Activated CD8-positive, alpha-beta memory T cell treated with anti-CD3 and anti-CD28 coated beads, Interleukin-2, amount 50 U/mL, for 48 hours (primary cell): ENCODE data around the gene GRIK2.

Experiments
- DNase-seq: peaks from one replicate; pipeline ENCODE4 v3.0.0-alpha.2; 2020

GRIK2 gene

DNA sequence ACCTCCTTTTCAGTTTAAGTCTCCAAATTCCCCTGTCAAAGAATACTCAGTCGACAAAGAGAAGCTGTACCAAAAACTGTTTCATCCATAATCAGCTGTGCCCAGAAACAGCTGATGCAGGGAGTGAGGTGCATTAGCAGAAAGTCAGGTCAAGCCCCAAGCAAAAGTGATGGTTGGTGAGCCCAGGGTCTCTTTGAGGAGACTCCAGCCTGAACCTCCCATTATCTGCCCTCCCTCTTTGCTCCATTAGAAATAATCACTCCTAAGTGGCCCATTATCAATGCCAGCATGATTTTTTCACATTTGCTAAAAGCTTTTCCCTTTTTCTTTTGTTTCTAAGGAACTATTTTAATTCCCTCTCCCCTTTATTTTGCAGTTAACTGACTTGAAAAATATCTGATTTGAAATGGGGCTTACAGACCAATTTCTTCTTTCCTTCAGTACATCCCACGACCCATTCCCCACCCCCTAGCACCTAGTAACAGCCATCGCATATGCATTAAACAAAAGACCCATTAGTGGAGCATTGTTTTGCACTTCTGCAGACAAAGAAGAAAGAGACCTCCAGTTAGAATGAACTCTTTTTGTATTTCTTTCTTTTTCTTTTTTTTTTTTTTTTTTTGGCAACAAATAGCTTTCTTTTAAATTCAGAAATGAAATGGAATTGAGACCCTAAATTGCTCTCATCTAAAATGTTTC, 257.0 kb downstream of the GRIK2 start:
- no peak for DNase-seq

- no peak for DNase-seq
Observed at GRCh38 chr6:101652079-101652478, 258.6 kb downstream of the GRIK2 start.

- DNase-seq: no peak
Observed at GRCh38 chr6:101655109-101655508, 261.6 kb downstream of the GRIK2 start.

DNA sequence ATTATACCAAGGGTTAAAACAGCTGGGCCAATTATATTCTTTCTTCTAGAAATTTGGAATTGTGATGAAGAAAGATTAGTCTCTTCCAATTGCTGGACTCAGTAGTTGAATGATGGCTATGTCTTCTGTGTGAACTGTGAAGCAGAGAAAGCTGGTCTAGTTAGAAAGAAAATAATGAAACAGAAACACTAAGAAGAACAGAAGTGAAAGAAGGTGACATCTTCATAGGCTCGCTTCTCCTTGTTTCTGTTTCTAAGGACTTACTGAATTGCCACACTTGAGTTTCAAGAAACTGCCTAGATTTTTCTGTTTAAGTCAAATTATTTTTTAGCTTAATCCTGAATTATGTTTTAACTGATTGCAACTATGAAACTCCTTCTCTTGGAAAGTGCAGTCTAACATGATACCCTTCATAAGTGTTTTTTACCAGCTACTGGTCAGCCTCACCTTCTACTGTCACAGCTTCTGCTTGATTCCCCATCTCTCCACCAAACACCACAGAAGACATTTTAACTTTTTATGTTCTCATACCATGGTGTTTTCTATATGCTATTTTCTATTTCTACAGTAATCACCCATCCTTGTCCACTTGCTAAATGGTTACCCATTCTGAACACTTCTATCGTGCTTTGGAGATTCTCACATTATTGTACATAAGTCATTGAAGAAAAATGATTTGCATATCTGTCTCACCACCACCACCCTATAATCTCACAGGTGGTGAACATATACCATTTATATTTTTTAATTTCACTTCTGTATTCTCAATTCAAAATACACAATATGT, 268.8 kb downstream of the GRIK2 start:
- DNase-seq: no peak

DNA sequence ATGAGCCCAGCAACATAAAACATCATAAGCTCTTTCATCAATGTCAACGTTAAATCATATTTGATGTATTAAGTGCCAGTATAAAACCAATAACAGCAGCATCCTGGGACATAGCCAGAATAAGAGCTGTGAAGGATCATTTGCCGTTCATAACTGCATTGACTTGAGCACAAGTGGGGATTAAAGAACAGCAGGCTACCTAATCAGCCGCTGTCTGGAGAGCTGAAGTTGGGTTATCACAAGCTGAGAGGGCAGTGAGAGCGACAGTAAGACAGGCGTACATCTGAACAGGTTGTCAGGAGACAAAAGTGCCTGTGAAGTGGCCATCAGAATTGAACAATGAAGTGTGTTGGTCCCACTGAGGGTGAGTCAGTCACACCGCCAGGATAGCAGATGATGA, 269.6 kb downstream of the GRIK2 start:
- DNase-seq: no peak

GRCh38 chr6:101666256-101666655, 272.7 kb downstream of the GRIK2 start:
- DNase-seq: no peak

- DNase-seq: no peak
Observed at GRCh38 chr6:101668496-101669030, 275.1 kb downstream of the GRIK2 start.

DNA sequence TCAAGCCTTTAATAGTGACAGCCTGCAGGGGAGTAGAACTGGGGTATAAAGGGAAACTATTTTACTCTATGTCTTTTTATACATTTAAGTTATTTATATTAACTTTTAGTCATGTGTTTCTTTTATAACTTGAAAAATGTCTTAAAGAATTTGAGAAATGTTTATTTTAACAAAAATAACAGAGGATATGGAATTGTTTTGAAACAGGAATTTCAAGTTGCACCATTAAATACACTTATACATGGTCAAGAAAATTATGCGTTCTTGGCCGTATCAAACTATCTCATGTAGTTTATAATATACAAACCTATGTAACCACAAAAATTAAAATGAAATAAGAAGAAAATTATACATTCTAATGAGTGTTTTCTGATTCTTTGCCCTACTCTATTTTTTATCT, 282.7 kb downstream of the GRIK2 start:
- no peak for DNase-seq

- DNase-seq: no peak
Observed at GRCh38 chr6:101682937-101683336, 289.4 kb downstream of the GRIK2 start.

DNA sequence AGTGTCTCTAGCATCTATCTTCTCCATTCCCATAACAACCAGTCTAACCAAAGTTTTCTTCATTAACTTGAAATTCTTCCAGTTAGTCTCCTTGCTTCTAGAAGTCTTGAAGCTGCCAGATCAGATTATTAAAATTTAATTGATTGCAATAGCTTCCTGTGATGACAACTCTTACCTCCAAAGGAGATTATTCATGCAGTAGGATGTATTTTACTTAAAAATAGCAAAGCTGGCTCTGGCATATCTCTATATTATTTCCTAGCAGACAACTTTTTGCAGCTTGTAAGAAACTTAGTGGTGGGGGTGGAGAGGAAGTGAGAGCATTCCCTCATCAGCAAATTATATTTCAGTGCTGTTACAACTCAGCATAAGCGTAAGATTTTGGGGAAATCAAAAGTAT, 290.4 kb downstream of the GRIK2 start:
- DNase-seq: no peak

- no peak for DNase-seq
Observed at GRCh38 chr6:101686653-101687052, 293.1 kb downstream of the GRIK2 start.

DNA sequence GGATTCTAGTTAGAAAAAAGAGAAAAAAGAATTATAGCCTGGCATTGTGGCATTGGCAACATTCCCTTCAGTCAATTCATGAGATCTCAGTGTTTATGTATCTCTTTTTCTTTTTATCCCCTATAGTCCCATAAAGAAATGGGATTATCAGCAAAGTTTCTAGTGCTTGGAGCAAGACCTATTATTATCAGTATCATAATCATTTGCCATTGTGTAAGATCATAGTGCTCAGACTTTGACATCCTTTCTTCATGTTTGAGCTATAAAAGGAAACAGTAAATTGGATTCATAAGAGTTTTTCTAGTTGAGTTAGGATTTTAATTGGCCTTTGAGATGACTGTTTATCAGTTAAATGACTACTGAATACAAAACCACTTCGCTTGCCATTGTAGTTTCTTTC, 295.6 kb downstream of the GRIK2 start:
- no peak for DNase-seq

DNA sequence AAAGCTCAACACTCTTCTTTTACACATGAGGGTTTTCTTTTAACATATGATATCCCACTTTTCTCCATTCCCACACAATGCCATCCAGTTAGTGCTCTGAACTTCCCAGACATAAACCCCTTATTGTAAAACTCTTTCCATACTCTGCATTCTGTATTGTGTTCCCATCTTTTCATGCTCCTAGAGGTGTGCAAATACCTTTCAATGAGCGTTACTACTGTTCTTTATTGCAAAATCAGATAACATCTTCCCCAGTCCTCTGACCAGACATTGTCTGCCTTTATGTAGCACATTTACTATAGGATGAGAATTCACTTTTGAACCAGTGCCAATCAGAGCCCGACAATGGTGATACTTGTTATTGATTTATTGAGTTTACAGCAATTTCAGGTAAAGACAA, 296.2 kb downstream of the GRIK2 start:
- no peak for DNase-seq

DNA sequence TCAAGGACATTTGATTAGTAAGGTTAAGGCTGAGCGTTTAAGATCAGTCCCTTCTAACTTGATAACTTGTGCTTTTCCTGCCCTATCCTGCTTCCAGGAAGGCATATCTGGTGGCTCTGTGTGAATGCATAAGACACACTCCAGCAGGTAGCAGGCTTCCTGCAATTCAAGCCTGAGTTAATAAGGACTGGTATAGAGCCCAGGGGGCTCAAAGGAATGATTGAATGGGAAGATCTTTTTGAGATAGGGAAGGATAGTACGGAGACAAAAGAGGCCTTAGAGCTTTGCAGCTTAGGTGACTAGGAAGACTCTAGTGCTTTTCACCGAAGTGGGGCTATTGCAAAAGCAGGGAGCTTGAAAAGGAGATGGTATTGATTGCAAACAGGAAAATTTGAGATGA, 307.1 kb downstream of the GRIK2 start:
- no peak for DNase-seq

- no peak for DNase-seq
Observed at GRCh38 chr6:101703311-101703710, 309.8 kb downstream of the GRIK2 start.

DNA sequence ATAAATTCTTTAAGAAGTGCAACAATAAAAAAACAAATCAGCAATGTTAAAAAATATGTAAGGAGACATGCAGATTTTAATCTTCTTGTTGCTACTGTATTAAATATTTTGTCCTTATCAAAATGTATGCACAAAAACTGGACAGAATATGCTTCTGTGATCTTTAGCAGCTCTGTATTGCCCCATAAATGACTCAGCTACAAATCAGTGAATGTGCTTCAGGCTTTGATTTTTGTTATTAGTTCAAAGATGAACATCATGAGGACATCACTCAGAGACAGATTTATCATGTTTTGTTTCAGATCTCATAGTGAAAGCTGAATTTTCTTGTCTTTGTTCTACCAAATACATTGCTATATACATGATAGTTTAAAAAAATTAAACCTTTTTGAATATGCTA, 312.4 kb downstream of the GRIK2 start:
- DNase-seq: no peak

DNA sequence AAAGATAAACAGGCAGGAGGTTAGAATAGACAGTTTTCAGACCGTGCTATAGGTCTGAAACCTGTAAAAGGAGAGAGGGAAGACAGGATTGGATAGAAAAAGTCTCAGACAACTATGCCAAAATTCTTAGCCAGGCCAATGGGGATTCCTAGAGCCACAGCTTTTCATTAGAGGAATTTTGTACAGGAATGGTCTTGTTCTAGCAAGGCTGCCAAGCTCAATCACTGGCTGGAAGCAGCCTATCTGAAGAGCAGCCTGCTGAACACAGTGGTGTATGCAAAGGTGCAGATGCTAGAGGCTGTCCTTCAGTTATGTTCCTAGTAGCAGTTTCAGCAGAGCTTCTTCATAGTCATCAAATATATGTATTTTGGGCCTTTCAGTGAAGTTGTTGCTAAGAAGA, 313.1 kb downstream of the GRIK2 start:
- no peak for DNase-seq

GRCh38 chr6:101711518-101711917, 318.0 kb downstream of the GRIK2 start:
- no peak for DNase-seq

- no peak for DNase-seq
Observed at GRCh38 chr6:101716387-101716786, 322.9 kb downstream of the GRIK2 start.

GRCh38 chr6:101716810-101717209, 323.3 kb downstream of the GRIK2 start:
- no peak for DNase-seq

- no peak for DNase-seq
Observed at GRCh38 chr6:101719521-101719920, 326.0 kb downstream of the GRIK2 start.

GRCh38 chr6:101722471-101722870, 329.0 kb downstream of the GRIK2 start:
- DNase-seq: no peak

- DNase-seq: no peak
Observed at GRCh38 chr6:101722991-101723579, 329.6 kb downstream of the GRIK2 start.

- DNase-seq: no peak
Observed at GRCh38 chr6:101728388-101728787, 334.9 kb downstream of the GRIK2 start.
